Parathyroid adenoma (tissue), 2 donors: ENCODE results near the gene PIEZO2.

ENCODE experiments used
- H2AFZ ChIP-seq: fragments of 300-600 bp; sonication (generic); one replicate; pipeline ENCODE4 v1.7.0; 2017; ENCODE audit warnings: antibody characterized with exemption, mild to moderate bottlenecking
- H3K27ac ChIP-seq: fragments of 300-600 bp; sonication (generic); one replicate; pipeline ENCODE4 v1.7.0; 2017
- H3K27me3 ChIP-seq: fragments of 300-600 bp; sonication (generic); one replicate; pipeline ENCODE4 v1.7.0; 2017; ENCODE audit warnings: low read length; ENCODE audit not compliant: control insufficient read depth, insufficient read depth
- H3K36me3 ChIP-seq: fragments of 300-600 bp; sonication (generic); one replicate; pipeline ENCODE4 v1.7.0; 2017; ENCODE audit warnings: low read length; ENCODE audit not compliant: control insufficient read depth, insufficient read depth
- H3K4me1 ChIP-seq: fragments of 300-600 bp; sonication (generic); one replicate; pipeline ENCODE4 v1.7.0; 2017; ENCODE audit warnings: control low read depth
- H3K4me2 ChIP-seq: fragments of 300-600 bp; sonication (generic); one replicate; pipeline ENCODE4 v1.7.0; 2017; ENCODE audit warnings: low read length
- H3K4me3 ChIP-seq: fragments of 300-600 bp; sonication (generic); one replicate; pipeline ENCODE4 v1.7.0; 2017; ENCODE audit warnings: low read depth, low read length
- H3K79me2 ChIP-seq: fragments of 300-600 bp; sonication (generic); one replicate; pipeline ENCODE4 v1.7.0; 2017; ENCODE audit warnings: control low read depth
- H3K9ac ChIP-seq: fragments of 300-600 bp; sonication (generic); one replicate; pipeline ENCODE4 v1.7.0; 2017; ENCODE audit warnings: mild to moderate bottlenecking
- H3K9me3 ChIP-seq: fragments of 300-600 bp; sonication (generic); one replicate; pipeline ENCODE4 v1.7.0; 2017; ENCODE audit warnings: low read length; ENCODE audit not compliant: control insufficient read depth
- TF ChIP-seq, protein P1 (sequence below): fragments of 300-600 bp; sonication (generic); IDR thresholded peaks from one replicate; pipeline ENCODE4 v1.7.0; 2017; ENCODE audit warnings: antibody characterized with exemption, mild to moderate bottlenecking
- donor health status: primary hyperparathyroidism.

The PIEZO2 gene

DNA sequence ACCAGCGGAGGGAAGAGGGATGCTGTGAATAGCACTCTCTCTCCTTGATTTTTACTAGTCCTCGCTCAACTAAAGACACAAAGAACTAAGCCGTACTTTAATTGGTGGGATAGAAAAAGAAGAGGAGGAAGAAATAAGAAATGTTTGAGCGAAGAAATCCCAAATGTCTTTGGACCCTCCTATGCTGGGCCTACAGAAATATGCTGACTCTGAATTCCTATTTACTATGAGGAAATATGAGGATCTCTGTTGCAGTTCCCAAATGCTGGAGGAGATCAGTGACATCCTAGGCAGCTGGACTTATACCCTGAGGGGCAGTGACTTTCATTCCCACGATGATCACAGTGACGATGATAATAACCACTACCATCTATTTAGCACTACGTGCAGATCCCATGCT is 16.6 kb upstream of the PIEZO2 start:
- Histone ChIP-seq H3K79me2 (no peaks in the 10 kb centered on the region), H3K4me3 (no peak overlapping the region), H3K9me3 (no peaks in the 10 kb centered on the region), H3K4me1 (no peaks in the 10 kb centered on the region), H3K27me3 (no peaks in the 10 kb centered on the region), H3K36me3 (no peaks in the 10 kb centered on the region), H3K4me2 (no peak overlapping the region), H3K9ac (no peak overlapping the region), H2AFZ (no peak overlapping the region), H3K27ac (no peak overlapping the region)
- TF ChIP-seq, protein P1, sequence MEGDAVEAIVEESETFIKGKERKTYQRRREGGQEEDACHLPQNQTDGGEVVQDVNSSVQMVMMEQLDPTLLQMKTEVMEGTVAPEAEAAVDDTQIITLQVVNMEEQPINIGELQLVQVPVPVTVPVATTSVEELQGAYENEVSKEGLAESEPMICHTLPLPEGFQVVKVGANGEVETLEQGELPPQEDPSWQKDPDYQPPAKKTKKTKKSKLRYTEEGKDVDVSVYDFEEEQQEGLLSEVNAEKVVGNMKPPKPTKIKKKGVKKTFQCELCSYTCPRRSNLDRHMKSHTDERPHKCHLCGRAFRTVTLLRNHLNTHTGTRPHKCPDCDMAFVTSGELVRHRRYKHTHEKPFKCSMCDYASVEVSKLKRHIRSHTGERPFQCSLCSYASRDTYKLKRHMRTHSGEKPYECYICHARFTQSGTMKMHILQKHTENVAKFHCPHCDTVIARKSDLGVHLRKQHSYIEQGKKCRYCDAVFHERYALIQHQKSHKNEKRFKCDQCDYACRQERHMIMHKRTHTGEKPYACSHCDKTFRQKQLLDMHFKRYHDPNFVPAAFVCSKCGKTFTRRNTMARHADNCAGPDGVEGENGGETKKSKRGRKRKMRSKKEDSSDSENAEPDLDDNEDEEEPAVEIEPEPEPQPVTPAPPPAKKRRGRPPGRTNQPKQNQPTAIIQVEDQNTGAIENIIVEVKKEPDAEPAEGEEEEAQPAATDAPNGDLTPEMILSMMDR = no peak

GRCh38 chr18:11165138-11165537 is 15.8 kb upstream of the PIEZO2 start:
- Histone ChIP-seq H3K27me3 (no peaks in the 10 kb centered on the region), H3K36me3 (no peaks in the 10 kb centered on the region), H3K79me2 (no peaks in the 10 kb centered on the region), H3K27ac (no peak overlapping the region), H3K9me3 (no peaks in the 10 kb centered on the region), H3K9ac (no peak overlapping the region), H3K4me2 (no peak overlapping the region), H3K4me1 (no peaks in the 10 kb centered on the region), H2AFZ (no peak overlapping the region), H3K4me3 (no peak overlapping the region)
- TF ChIP-seq, protein P1 = no peak

DNA sequence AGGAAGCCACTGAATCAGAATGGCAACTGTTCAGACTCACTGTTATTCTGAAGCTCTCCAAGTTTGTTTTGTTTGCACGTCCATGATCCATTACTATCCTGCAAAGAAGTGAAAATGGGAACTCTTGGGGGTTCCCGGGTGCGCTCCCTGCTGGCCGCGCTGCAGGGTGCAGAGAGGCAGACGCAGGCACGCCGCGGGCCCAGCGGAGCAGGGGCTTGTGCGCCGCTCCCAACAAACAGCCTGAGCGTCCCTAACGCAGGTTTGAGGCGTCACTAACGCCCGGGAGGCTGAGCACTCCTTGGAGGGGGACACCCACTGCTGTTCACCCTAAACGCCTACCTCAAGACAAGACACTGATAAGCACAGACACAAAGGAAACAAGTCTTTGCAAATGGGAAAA is 14.3 kb upstream of the PIEZO2 start:
- no peaks in the 10 kb centered on the region for H3K4me1 ChIP-seq
- H3K9ac ChIP-seq = no peak overlapping the region
- no peaks in the 10 kb centered on the region for H3K36me3 ChIP-seq
- H2AFZ ChIP-seq = peak overlapping the region; percentile 0
- TF ChIP-seq, protein P1 = peak; percentile 26
- H3K27ac ChIP-seq = no peak overlapping the region
- no peaks in the 10 kb centered on the region for H3K79me2 ChIP-seq
- H3K27me3 ChIP-seq = no peaks in the 10 kb centered on the region
- no peaks in the 10 kb centered on the region for H3K9me3 ChIP-seq
- peak overlapping the region; percentile 32 for H3K4me2 ChIP-seq
- no peak overlapping the region for H3K4me3 ChIP-seq

DNA sequence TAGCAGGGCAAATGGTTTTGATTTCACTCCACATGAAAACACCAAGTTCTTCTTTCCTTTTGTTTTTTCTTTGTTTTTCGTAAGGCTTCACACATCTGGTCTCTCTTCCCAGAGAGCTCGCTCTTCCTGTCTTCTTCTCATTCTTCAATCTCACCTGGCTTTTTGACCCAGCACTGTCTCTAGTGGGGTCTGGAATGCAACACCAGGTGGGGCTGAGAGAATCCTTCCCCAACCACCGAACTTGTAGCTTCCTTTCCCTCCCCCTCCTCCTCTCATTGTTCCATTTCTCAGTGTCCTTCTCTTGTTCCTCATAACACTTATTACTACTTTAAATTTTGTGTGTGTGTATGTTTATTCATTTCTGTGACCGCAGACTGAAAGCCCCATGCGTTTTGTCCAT is 13.5 kb upstream of the PIEZO2 start:
- Histone ChIP-seq H3K9ac (no peak overlapping the region), H2AFZ (no peak overlapping the region), H3K27ac (no peak overlapping the region), H3K9me3 (no peaks in the 10 kb centered on the region), H3K4me1 (no peaks in the 10 kb centered on the region), H3K27me3 (no peaks in the 10 kb centered on the region), H3K36me3 (no peaks in the 10 kb centered on the region), H3K79me2 (no peaks in the 10 kb centered on the region), H3K4me2 (no peak overlapping the region), H3K4me3 (no peak overlapping the region)
- TF ChIP-seq, protein P1 = no peak

DNA sequence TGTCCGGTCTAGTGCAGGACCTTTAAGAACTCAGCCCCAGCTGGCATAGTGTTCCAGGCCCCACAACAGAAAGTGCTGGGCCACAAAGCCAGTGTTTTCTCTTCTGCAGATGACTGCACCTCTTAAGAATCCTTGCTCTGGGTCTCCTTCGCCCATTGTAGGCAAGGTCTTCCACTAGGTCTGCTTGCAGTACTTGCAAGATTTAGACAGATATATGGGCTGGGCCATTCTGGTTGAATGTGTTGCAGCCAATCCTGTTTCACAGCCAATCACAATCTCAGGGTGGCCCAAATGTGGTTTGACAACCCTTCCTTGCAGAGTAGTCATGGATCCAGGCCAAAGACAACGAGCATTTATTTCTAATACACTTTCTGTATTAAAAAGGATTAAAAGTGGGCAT is 13.1 kb upstream of the PIEZO2 start:
- no peak overlapping the region for H2AFZ ChIP-seq
- no peak overlapping the region for H3K9ac ChIP-seq
- no peaks in the 10 kb centered on the region for H3K4me1 ChIP-seq
- no peaks in the 10 kb centered on the region for H3K36me3 ChIP-seq
- no peaks in the 10 kb centered on the region for H3K9me3 ChIP-seq
- H3K27ac ChIP-seq = no peak overlapping the region
- H3K27me3 ChIP-seq = no peaks in the 10 kb centered on the region
- H3K4me3 ChIP-seq = no peak overlapping the region
- H3K79me2 ChIP-seq = no peaks in the 10 kb centered on the region
- no peak overlapping the region for H3K4me2 ChIP-seq
- TF ChIP-seq, protein P1 = no peak
